Naive thymus-derived CD8-positive, alpha-beta T cell (primary cell): ENCODE data around the gene TRIM56. TPM values are rescaled to one million over a fixed set of nuclear protein-coding genes. Genes with fewer than 3 reads are reported as not detected.
"Not testable (repeated sequence)": the region's sequence is repeated elsewhere in the genome, so short reads cannot be mapped to it uniquely, and the experiment has no call there.

Experiments used
- ATAC-seq, 2 donors: fragments of 150-1000 bp; cut with Tn5 transposase in 1 of 2; sonication (Bioruptor Pico), chemical (Tn5 transposase) in 1 of 2; 1 replicate in 1 of 2; 2 replicates in 1 of 2; pipeline ENCODE4 v1.10.0; 2021; ENCODE audit warnings: mild to moderate bottlenecking in 2 of 2, moderate library complexity in 2 of 2
- POLR2A ChIA-PET: fragments of 350-600 bp; sonication (Branson Sonifier 250); formaldehyde crosslinking; loops from one replicate; lab custom pipeline; 2021; ENCODE audit warnings: antibody characterized with exemption; lab: Charles Lee
- DNase-seq, 10 donors: peaks; one replicate each; pipeline versions ENCODE4 v3.0.0 to v3.0.0-alpha.2; 2020 to 2022
- H3K27ac Mint-ChIP-seq, 10 donors: one replicate each; pipeline ENCODE4 v1.8.0; 2020 to 2022; ENCODE audit warnings: mild to moderate bottlenecking in 10 of 10, mixed read lengths in 10 of 10, moderate library complexity in 4 of 10, inconsistent platforms in 1 of 10
- H3K27me3 Mint-ChIP-seq, 5 donors: one replicate each; pipeline ENCODE4 v1.8.0; 2021 to 2022; ENCODE audit warnings: mixed read lengths in 5 of 5
- H3K36me3 Mint-ChIP-seq, 3 donors: one replicate each; pipeline ENCODE4 v1.8.0; 2020 to 2022; ENCODE audit warnings: mixed read lengths in 3 of 3, mild to moderate bottlenecking in 2 of 3, inconsistent platforms in 1 of 3
- H3K4me1 Mint-ChIP-seq, 4 donors: one replicate each; pipeline ENCODE4 v1.8.0; 2021 to 2022; ENCODE audit warnings: mixed read lengths in 4 of 4
- H3K4me3 Mint-ChIP-seq, 10 donors: one replicate each; pipeline ENCODE4 v1.8.0; 2020 to 2022; ENCODE audit warnings: mild to moderate bottlenecking in 10 of 10, mixed read lengths in 10 of 10, moderate library complexity in 6 of 10, inconsistent platforms in 1 of 10
- H3K9me3 Mint-ChIP-seq, 9 donors: one replicate each; pipeline ENCODE4 v1.8.0; 2020 to 2022; ENCODE audit warnings: mixed read lengths in 9 of 9, mild to moderate bottlenecking in 3 of 9, inconsistent platforms in 1 of 9, moderate library complexity in 1 of 9
- polyA plus RNA-seq, 3 donors: library from polyadenylated mRNA; unstranded; fragments of 300-500 nt; fragmentation: Illumina TruSeq; gene quantifications; one replicate each; pipeline ENCODE4 v1.2.3, GENCODE V29; 2021
- total RNA-seq, 8 experiments: library from RNA in 2 of 8; stranded (reverse) in 2 of 8; gene quantifications; one replicate each; pipeline ENCODE4 v1.2.3 and lab custom pipeline; 2021 to 2026

TRIM56 gene
- total and polyA plus RNA-seq, 5 experiments from 2014 or later, result 3.8 to 67.7 (median 17.9) TPM

DNA sequence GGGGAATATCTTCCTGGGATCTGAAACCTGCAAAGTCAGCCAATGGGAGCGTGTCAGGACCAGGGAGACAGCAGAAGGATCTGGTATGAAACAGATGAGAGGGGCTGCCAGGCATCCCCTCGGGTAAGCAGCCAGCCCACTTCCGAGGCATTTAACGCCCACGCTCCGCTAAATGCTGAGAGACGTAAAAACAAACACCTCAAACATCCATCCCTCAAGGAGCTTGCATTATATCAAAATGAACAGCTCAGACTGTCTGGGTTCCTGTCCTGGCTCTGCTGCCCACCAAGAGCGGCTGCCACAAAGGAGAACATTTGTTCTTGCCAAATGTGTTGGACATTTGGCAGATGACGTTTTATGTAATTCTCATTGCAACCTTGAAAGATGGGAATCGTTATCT is 34.6 kb downstream of the TRIM56 start:
- DNase-seq, result no peak
- peak overlapping the region in 1 of 10 donors; percentile 67 for H3K27ac Mint-ChIP-seq
- H3K4me3 Mint-ChIP-seq, result no peak overlapping the region
- peaks cover 16 to 53% (median 21%) of the 10 kb centered on the region in 5 donors for H3K27me3 Mint-ChIP-seq
- POLR2A ChIA-PET, result interaction anchor here (0.6 kb wide), 1 partner anchor 24 kb away, joined by 4 read pairs; no protein-coding TSS in a partner anchor
- no peak for ATAC-seq
- peaks cover 7 to 16% (median 15%) of the 10 kb centered on the region in 4 donors for H3K4me1 Mint-ChIP-seq
- H3K9me3 Mint-ChIP-seq, result no peaks in the 10 kb centered on the region
- H3K36me3 Mint-ChIP-seq, result no peaks in the 10 kb centered on the region

GRCh38 chr7:101120315-101120714 is 35.0 kb downstream of the TRIM56 start:
- H3K27ac Mint-ChIP-seq, result no peak overlapping the region
- ATAC-seq (no peak), DNase-seq (no peak)
- POLR2A ChIA-PET, result interaction anchor here (0.7 kb wide), 1 partner anchor 20 kb away, joined by 3 read pairs; no protein-coding TSS in a partner anchor
- H3K4me3 Mint-ChIP-seq, result no peak overlapping the region
- H3K9me3 Mint-ChIP-seq, result no peaks in the 10 kb centered on the region
- no peaks in the 10 kb centered on the region for H3K36me3 Mint-ChIP-seq
- peaks cover 17 to 58% (median 25%) of the 10 kb centered on the region in 5 donors for H3K27me3 Mint-ChIP-seq
- peaks cover 7 to 20% (median 18%) of the 10 kb centered on the region in 4 donors for H3K4me1 Mint-ChIP-seq

DNA sequence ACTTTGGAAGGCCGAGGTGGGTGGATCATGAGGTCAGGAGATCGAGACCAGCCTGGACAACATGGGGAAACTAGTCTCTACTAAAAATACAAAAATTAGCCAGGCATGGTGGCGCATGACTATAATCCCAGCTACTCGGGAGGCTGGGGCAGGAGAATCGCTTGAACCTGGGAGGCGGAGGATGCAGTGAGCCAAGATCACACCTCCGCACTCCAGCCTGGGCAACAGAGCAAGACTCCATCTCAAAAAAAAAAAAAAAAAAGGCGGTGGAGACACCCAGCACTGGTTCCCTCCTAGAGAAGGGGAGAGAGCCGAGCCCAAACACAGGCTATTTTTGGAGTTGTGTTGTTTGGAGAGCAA is 36.3 kb downstream of the TRIM56 start:
- H3K9me3 Mint-ChIP-seq, ATAC-seq, DNase-seq, H3K36me3 Mint-ChIP-seq, POLR2A ChIA-PET: not testable (repeated sequence)
- H3K27ac Mint-ChIP-seq, result peak overlapping the region in 1 of 10 donors; percentile 89
- H3K4me1 Mint-ChIP-seq, result peaks cover 13 to 33% (median 27%) of the 10 kb centered on the region in 4 donors
- peak overlapping the region in 3 of 10 donors; percentile 11 to 40 (median 37) for H3K4me3 Mint-ChIP-seq
- peaks cover 17 to 70% (median 28%) of the 10 kb centered on the region in 5 donors for H3K27me3 Mint-ChIP-seq

DNA sequence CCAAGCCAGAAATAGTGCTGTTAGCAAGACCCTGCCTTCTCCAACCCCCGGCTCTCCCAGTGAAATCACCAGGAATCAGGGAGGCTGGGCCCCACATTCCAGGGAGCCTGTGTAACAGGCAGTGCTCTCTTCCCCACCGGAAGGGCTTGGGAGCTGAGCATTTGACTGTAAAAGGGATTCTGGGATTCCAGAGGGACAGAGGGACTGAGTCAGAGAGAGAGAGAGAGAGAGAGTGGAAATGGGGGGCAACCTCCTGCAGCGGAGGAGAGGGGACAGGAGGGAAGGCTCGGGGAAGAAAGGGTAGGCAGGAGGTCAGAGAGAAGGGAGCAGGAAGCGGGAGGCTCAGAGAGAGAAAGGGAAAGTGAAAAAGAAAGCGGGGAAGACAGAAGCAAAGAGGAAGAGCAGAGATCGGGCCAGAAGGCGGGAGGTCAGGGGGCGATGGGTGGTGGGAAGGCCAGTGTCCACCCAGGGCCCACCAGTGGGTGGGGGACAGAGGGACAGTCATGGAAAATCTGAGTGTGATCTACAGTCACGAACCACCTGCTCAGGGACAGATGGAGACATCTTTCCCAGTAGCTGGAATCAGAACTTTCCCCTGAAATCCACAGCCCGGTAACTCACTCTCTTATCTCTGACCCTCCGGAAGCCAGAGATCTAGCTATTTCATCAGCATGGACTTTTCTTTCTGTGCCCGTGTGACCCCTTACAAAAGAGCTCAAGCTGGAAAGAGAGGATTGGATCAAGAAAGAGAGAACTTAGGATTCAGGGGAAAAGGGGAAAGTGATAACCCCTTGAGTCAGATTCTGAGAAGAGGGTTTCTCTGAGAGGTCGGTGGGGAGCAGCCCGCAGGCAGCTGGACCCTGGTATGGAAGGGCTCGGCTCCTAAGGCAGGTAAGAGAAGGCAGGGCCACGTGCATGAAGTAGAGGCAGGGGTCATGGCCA is 37.0 kb downstream of the TRIM56 start:
- H3K9me3 Mint-ChIP-seq, result no peaks in the 10 kb centered on the region
- peaks cover 23 to 75% (median 34%) of the 10 kb centered on the region in 5 donors for H3K27me3 Mint-ChIP-seq
- POLR2A ChIA-PET, result no interaction called here
- DNase-seq (no peak), ATAC-seq (no peak)
- H3K27ac Mint-ChIP-seq, result peak overlapping the region in 2 of 10 donors; percentile 29 to 89
- peaks cover 20 to 40% (median 33%) of the 10 kb centered on the region in 4 donors for H3K4me1 Mint-ChIP-seq
- peak overlapping the region in 5 of 10 donors; percentile 11 to 61 (median 37) for H3K4me3 Mint-ChIP-seq
- H3K36me3 Mint-ChIP-seq, result no peaks in the 10 kb centered on the region

DNA sequence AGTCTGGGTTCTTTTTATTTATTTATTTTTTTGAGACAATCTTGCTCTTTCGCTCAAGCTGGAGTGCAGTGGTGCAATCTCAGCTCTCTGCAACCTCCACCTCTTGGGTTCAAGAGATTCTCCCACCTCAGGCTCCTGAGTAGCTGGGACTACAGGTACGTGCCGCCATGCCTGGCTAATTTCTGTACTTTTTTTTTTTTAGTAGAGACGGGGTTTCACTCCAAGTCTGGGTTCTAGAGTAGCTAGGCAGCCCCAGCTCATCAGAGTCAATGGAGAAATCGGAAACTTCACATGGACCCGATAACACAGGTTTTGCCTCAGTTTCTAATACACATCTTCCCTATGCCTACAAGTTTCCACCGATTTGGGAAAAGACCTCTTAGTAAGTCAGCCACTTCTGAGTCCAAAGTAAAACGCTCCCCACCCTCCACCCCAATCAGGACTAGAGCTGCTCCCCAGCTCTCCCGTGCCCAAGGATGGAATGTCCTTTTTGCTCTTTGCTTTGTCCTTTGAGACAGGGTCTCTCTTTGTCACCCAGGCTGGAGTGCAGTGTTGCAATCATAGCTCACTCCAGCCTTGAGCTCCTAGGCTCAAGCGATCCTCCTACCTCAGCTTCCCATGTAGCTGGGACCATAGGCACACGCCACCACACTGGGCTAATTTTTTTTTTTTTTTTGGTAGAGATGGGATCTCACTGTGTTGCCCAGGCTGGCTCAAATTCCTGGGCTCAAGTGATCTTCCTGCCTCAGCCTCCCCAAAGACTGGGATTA is 37.8 kb downstream of the TRIM56 start:
- H3K36me3 Mint-ChIP-seq, result no peaks in the 10 kb centered on the region
- H3K27ac Mint-ChIP-seq, result no peak overlapping the region
- DNase-seq (no peak), ATAC-seq (no peak)
- peaks cover 25 to 84% (median 35%) of the 10 kb centered on the region in 5 donors for H3K27me3 Mint-ChIP-seq
- H3K4me3 Mint-ChIP-seq, result peak overlapping the region in 2 of 10 donors; percentile 3 to 52
- H3K9me3 Mint-ChIP-seq, result no peaks in the 10 kb centered on the region
- POLR2A ChIA-PET, result interaction anchor here (0.6 kb wide), 1 partner anchor 28 kb away, joined by 4 read pairs; no protein-coding TSS in a partner anchor
- H3K4me1 Mint-ChIP-seq, result peaks cover 24 to 47% (median 38%) of the 10 kb centered on the region in 4 donors

DNA sequence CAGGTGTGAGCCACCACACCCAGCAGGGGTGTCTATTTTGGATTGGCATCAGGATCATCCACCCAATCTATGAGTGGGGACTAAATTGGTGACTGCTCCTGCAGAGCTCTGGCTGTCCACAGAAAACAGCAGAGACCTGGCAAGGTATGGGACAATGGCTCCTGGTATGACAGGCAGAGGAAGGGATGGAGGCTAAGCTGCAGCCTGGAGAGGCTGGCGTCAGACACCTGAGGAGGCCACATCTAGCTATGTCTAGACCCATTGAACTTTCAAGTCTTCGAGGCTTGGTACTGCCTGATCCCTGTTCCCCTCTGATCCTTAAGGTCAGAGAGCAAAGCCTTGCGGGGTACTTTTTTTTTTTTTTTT is 38.4 kb downstream of the TRIM56 start:
- Mint-ChIP-seq H3K4me1 (peaks cover 24 to 47% (median 39%) of the 10 kb centered on the region in 4 donors), H3K27ac (no peak overlapping the region), H3K9me3 (no peaks in the 10 kb centered on the region), H3K36me3 (no peaks in the 10 kb centered on the region), H3K4me3 (no peak overlapping the region), H3K27me3 (peaks cover 25 to 87% (median 35%) of the 10 kb centered on the region in 5 donors)
- POLR2A ChIA-PET, result interaction anchor here (0.6 kb wide), 1 partner anchor 27 kb away, joined by 4 read pairs; no protein-coding TSS in a partner anchor
- no peak for DNase-seq
- ATAC-seq, result no peak

GRCh38 chr7:101124376-101125056 is 39.2 kb downstream of the TRIM56 start:
- no peak for DNase-seq
- H3K9me3 Mint-ChIP-seq, result no peaks in the 10 kb centered on the region
- H3K4me3 Mint-ChIP-seq, result no peak overlapping the region
- H3K27ac Mint-ChIP-seq, result peak overlapping the region in 2 of 10 donors; percentile 53 to 58
- POLR2A ChIA-PET, result no interaction called here
- ATAC-seq, result no peak
- peaks cover 25 to 89% (median 38%) of the 10 kb centered on the region in 5 donors for H3K27me3 Mint-ChIP-seq
- peaks cover 24 to 47% (median 39%) of the 10 kb centered on the region in 4 donors for H3K4me1 Mint-ChIP-seq
- no peaks in the 10 kb centered on the region for H3K36me3 Mint-ChIP-seq

- DNase-seq (no peak), ATAC-seq (peak; percentile 12 to 22)
- Mint-ChIP-seq H3K36me3 (no peaks in the 10 kb centered on the region), H3K4me1 (peaks cover 24 to 47% (median 38%) of the 10 kb centered on the region in 4 donors), H3K4me3 (peak overlapping the region in 7 of 10 donors; percentile 42 to 76 (median 66)), H3K27ac (no peak overlapping the region), H3K9me3 (no peaks in the 10 kb centered on the region), H3K27me3 (peaks cover 25 to 87% (median 37%) of the 10 kb centered on the region in 5 donors)
- POLR2A ChIA-PET, result no interaction called here
These were observed 40.8 kb downstream of the TRIM56 start for GRCh38 chr7:101125989-101126650.

- no peaks in the 10 kb centered on the region for H3K9me3 Mint-ChIP-seq
- DNase-seq, result peak in 9 of 10 donors; percentile 11 to 75 (median 33)
- ATAC-seq, result peak; percentile 84 to 89
- H3K27ac Mint-ChIP-seq, result peak within 1 kb of the TSS in 4 of 10 donors; percentile 52 to 81 (median 67)
- no peaks in the 10 kb centered on the region for H3K36me3 Mint-ChIP-seq
- peak within 1 kb of the TSS; percentile 29 to 76 (median 64) for H3K4me3 Mint-ChIP-seq
- H3K4me1 Mint-ChIP-seq, result peaks cover 25 to 45% (median 37%) of the 10 kb centered on the region in 4 donors
- POLR2A ChIA-PET, result no interaction called here
- H3K27me3 Mint-ChIP-seq, result peaks cover 26 to 85% (median 35%) of the 10 kb centered on the region in 5 donors
These were observed 41.6 kb downstream of the TRIM56 start, which contains the start of gene SERPINE1 for GRCh38 chr7:101126651-101127459. Gene SERPINE1 (plus strand): TSS chr7:101127104. CDS start chr7:101128394, 1,290 bp downstream.

GRCh38 chr7:101127460-101128039 is 42.3 kb downstream of the TRIM56 start:
- ATAC-seq (no peak), DNase-seq (no peak)
- no peaks in the 10 kb centered on the region for H3K9me3 Mint-ChIP-seq
- peaks cover 24 to 85% (median 34%) of the 10 kb centered on the region in 5 donors for H3K27me3 Mint-ChIP-seq
- H3K4me1 Mint-ChIP-seq, result peaks cover 22 to 38% (median 31%) of the 10 kb centered on the region in 4 donors
- peak overlapping the region in 3 of 10 donors; percentile 63 to 81 (median 71) for H3K27ac Mint-ChIP-seq
- POLR2A ChIA-PET, result no interaction called here
- H3K36me3 Mint-ChIP-seq, result no peaks in the 10 kb centered on the region
- peak overlapping the region in 7 of 10 donors; percentile 61 to 76 (median 66) for H3K4me3 Mint-ChIP-seq
